GM21786 (cell line): ENCODE measurements around the gene RNF169.

Experiments
- ATAC-seq: cut with Tn5 transposase; IDR thresholded peaks from one replicate; pipeline ENCODE4 v1.9.1; 2021; ENCODE audit not compliant: unreplicated experiment

RNF169 gene

GRCh38 chr11:74748211-74749126, at the start of gene RNF169:
Gene RNF169 (plus strand): TSS chr11:74748849. CDS start chr11:74748881, 32 bp downstream.
- ATAC-seq = peak; percentile 99

GRCh38 chr11:74699615-74700396, 48.8 kb upstream of the RNF169 start:
- ATAC-seq = no peak

GRCh38 chr11:74701351-74701750, 47.3 kb upstream of the RNF169 start:
- no peak for ATAC-seq

GRCh38 chr11:74702383-74703007, 46.2 kb upstream of the RNF169 start:
- no peak for ATAC-seq

- no peak for ATAC-seq
These were observed 45.4 kb upstream of the RNF169 start for GRCh38 chr11:74703211-74703610.

GRCh38 chr11:74707182-74707581, 41.5 kb upstream of the RNF169 start:
- ATAC-seq = no peak

- no peak for ATAC-seq
These were observed 40.8 kb upstream of the RNF169 start for GRCh38 chr11:74707602-74708510.

- ATAC-seq = no peak
These were observed 39.5 kb upstream of the RNF169 start for GRCh38 chr11:74709175-74709574.

- no peak for ATAC-seq
These were observed 38.2 kb upstream of the RNF169 start for GRCh38 chr11:74710281-74710938.

GRCh38 chr11:74713686-74714085, 35.0 kb upstream of the RNF169 start:
- ATAC-seq = no peak

- ATAC-seq = no peak
These were observed 33.7 kb upstream of the RNF169 start for GRCh38 chr11:74714904-74715303.

- no peak for ATAC-seq
These were observed 31.3 kb upstream of the RNF169 start for GRCh38 chr11:74717221-74717969.

- no peak for ATAC-seq
These were observed 29.6 kb upstream of the RNF169 start for GRCh38 chr11:74719011-74719410.

- ATAC-seq = no peak
These were observed 27.8 kb upstream of the RNF169 start for GRCh38 chr11:74720596-74721478.

- ATAC-seq = no peak
These were observed 27.2 kb upstream of the RNF169 start for GRCh38 chr11:74721479-74721835.

- no peak for ATAC-seq
These were observed 25.1 kb upstream of the RNF169 start for GRCh38 chr11:74723511-74723910.

GRCh38 chr11:74725701-74726100, 22.9 kb upstream of the RNF169 start:
- ATAC-seq = no peak

GRCh38 chr11:74726547-74727182, 22.0 kb upstream of the RNF169 start:
- peak; percentile 80 for ATAC-seq
